UCSD-AML1 (cell line): ENCODE results near the gene ELP6.
"Not testable (repeated sequence)": the region's sequence is repeated elsewhere in the genome, so short reads cannot be mapped to it uniquely, and the experiment has no call there.

Source experiments
- DNase-seq: peaks from one replicate; lab custom pipeline; 2025; ENCODE audit not compliant: unreplicated experiment; lab: John Stamatoyannopoulos, UW

ELP6 gene

GRCh38 chr3:47512416-47513124 is 942 bp downstream of the ELP6 start:
- DNase-seq = peak; percentile 34

- not testable (repeated sequence) for DNase-seq
Observed at GRCh38 chr3:47505267-47505666, 8.2 kb downstream of the ELP6 start.

- no peak for DNase-seq
Observed at GRCh38 chr3:47504113-47504512, 9.4 kb downstream of the ELP6 start.

- DNase-seq = peak; percentile 28
Observed at GRCh38 chr3:47503033-47503432, 10.5 kb downstream of the ELP6 start.

GRCh38 chr3:47496892-47497291 is 16.6 kb downstream of the ELP6 start:
- DNase-seq = no peak

GRCh38 chr3:47495886-47496285 is 17.6 kb downstream of the ELP6 start:
- no peak for DNase-seq

- DNase-seq = no peak
Observed at GRCh38 chr3:47495111-47495510, 18.4 kb downstream of the ELP6 start.

GRCh38 chr3:47491777-47492176 is 21.7 kb downstream of the ELP6 start:
- DNase-seq = no peak

GRCh38 chr3:47491186-47491585 is 22.3 kb downstream of the ELP6 start:
- no peak for DNase-seq

GRCh38 chr3:47487265-47487664 is 26.2 kb downstream of the ELP6 start:
- DNase-seq = no peak

GRCh38 chr3:47485812-47486211 is 27.7 kb downstream of the ELP6 start:
- DNase-seq = no peak

GRCh38 chr3:47482366-47482765 is 31.1 kb downstream of the ELP6 start:
- DNase-seq = no peak

- not testable (repeated sequence) for DNase-seq
Observed at GRCh38 chr3:47481763-47482162, 31.7 kb downstream of the ELP6 start.

GRCh38 chr3:47480267-47480666 is 33.2 kb downstream of the ELP6 start:
- not testable (repeated sequence) for DNase-seq

- DNase-seq = no peak
Observed at GRCh38 chr3:47479826-47480160, 33.7 kb downstream of the ELP6 start.

GRCh38 chr3:47478022-47478421 is 35.5 kb downstream of the ELP6 start:
- no peak for DNase-seq

- no peak for DNase-seq
Observed at GRCh38 chr3:47476644-47477199, 36.8 kb downstream of the ELP6 start.

- no peak for DNase-seq
Observed at GRCh38 chr3:47476330-47476626, 37.2 kb downstream of the ELP6 start.

- DNase-seq = peak; percentile 94
Observed at GRCh38 chr3:47475570-47476329, 37.8 kb downstream of the ELP6 start, which contains the start of gene SCAP. Gene SCAP, minus strand, starts transcription at chr3:47475941. Its CDS starts 32,948 bp downstream, at chr3:47442993.

GRCh38 chr3:47475029-47475569 is 38.4 kb downstream of the ELP6 start:
- DNase-seq = no peak

GRCh38 chr3:47473391-47473790 is 40.1 kb downstream of the ELP6 start:
- DNase-seq = no peak

- no peak for DNase-seq
Observed at GRCh38 chr3:47469616-47470015, 43.9 kb downstream of the ELP6 start.
